C4-2B (cell line): ENCODE results near the gene RHNO1.

Experiments used
- H3K27ac ChIP-seq: fragments of 450-650 bp; 2 replicates; pipeline ENCODE4 v1.5.1; 2017
- CTCF ChIP-seq: fragments of 450-650 bp; conservative IDR thresholded peaks from 2 replicates; pipeline ENCODE4 v1.5.1; 2017; ENCODE audit warnings: mild to moderate bottlenecking
- ZFX ChIP-seq: fragments of 450-650 bp; IDR thresholded peaks from 2 replicates; pipeline ENCODE4 v1.6.1; 2017

Gene RHNO1

GRCh38 chr12:2879853-2880252 is 2.8 kb downstream of the RHNO1 start:
- TF ChIP-seq CTCF: no peak
- TF ChIP-seq ZFX: no peak
- no peak overlapping the region for H3K27ac ChIP-seq

GRCh38 chr12:2884810-2885209 is 7.8 kb downstream of the RHNO1 start:
- no peak overlapping the region for H3K27ac ChIP-seq
- TF ChIP-seq CTCF (no peak), ZFX (no peak)

GRCh38 chr12:2886768-2887450 is 9.9 kb downstream of the RHNO1 start:
- TF ChIP-seq ZFX: no peak
- TF ChIP-seq CTCF: no peak
- no peak overlapping the region for H3K27ac ChIP-seq

- peak overlapping the region; percentile 87 for H3K27ac ChIP-seq
- TF ChIP-seq ZFX: no peak
- TF ChIP-seq CTCF: no peak
Observed at GRCh38 chr12:2890001-2890387, 13.0 kb downstream of the RHNO1 start.

GRCh38 chr12:2890388-2891239 is 13.6 kb downstream of the RHNO1 start, which contains the start of gene TULP3:
TSS of gene TULP3 (plus strand) at chr12:2890891. CDS start at chr12:2890948, 57 bp downstream.
- H3K27ac ChIP-seq: peak within 1 kb of the TSS; percentile 87
- TF ChIP-seq CTCF (no peak; the same call in 1 of the 2 replicates), ZFX (no peak; the same call in 1 of the 2 replicates)

- 0 out of 2 replicates have a peak, but pooled peaks have one; percentile 46 for TF ChIP-seq ZFX
- no peak for TF ChIP-seq CTCF
- peak overlapping the region; percentile 87 for H3K27ac ChIP-seq
Observed at GRCh38 chr12:2891240-2892053, 14.4 kb downstream of the RHNO1 start.
